ENCODE data around the gene LRP8.

LRP8 gene

DNA sequence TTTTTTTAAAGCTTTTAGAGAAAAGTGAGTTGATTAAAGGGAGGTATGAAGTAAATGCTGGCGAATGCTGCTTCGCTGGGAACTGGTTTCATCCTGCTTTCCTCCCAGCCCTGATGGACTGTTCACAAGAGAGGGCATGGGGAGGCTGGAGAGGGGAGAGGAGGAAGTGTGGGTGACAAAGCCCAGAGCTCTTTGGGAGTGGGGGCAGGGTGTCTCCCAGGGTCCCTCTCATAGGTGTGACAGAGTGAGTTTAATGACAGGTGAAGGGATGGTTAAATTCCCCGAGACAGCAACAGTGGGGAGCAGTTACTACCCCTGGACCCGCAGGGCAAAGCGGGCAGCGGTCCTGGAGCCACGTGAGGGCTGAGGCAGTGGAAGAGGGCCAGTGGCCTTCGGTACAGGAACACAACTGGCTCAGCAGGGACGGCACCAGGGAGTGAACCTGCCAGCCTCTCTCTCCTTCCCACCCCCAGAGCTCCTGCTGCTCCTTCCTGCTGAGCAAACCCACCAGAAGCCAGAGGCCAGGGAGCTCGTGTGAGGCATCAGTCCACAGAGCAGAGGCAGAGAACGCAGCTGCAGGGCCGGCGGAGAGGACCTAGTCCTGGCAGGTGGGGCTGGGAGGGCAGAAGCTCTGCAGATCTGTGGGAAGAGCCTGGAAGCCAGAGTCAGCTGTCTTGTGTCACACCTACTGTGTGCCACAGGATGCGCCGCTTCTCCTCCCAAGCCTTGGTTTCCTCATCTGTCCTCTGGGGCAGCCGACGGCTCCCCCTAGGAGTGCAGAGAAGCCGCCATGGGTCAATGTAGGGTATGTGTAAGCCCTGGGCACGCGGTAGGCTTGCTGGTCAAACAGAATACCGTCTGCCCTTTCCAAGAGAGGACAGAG, 20.9 kb upstream of the LRP8 start:
- H3K9me2 ChIP-seq (replicated peaks; ENCODE audit: insufficient read depth, low read length): no peaks in the 10 kb centered on the region
- no peaks in the 10 kb centered on the region for H3K79me2 ChIP-seq (ENCODE audit: insufficient read depth, low read length)
- H3K36me3 ChIP-seq (ENCODE audit: low read length): no peaks in the 10 kb centered on the region
- H3K4me3 ChIP-seq (ENCODE audit: insufficient read depth, low read length, poor library complexity, severe bottlenecking): no peak overlapping the region
- H2AFZ ChIP-seq (ENCODE audit: low read depth, low read length, severe bottlenecking): no peak overlapping the region
- no peak overlapping the region for H3K4me2 ChIP-seq (ENCODE audit: low read depth, low read length, poor library complexity, severe bottlenecking)
- H4K20me1 ChIP-seq (ENCODE audit: low read depth, low read length): no peaks in the 10 kb centered on the region
- H3K9ac ChIP-seq (ENCODE audit: low read length): no peak overlapping the region
- H3K27me3 ChIP-seq (ENCODE audit: low read length): no peaks in the 10 kb centered on the region
- H3K9me3 ChIP-seq (ENCODE audit: insufficient read depth, low read length): no peaks in the 10 kb centered on the region
- no peak overlapping the region for H3K27ac ChIP-seq (ENCODE audit: low read depth, low read length)
- H3F3A ChIP-seq (ENCODE audit: insufficient read depth): no peaks in the 10 kb centered on the region
- no peak for TF ChIP-seq EZH2phosphoT487 (conservative IDR thresholded peaks at IDR 0.05; ENCODE audit: low read length)
- TF ChIP-seq, protein P1, sequence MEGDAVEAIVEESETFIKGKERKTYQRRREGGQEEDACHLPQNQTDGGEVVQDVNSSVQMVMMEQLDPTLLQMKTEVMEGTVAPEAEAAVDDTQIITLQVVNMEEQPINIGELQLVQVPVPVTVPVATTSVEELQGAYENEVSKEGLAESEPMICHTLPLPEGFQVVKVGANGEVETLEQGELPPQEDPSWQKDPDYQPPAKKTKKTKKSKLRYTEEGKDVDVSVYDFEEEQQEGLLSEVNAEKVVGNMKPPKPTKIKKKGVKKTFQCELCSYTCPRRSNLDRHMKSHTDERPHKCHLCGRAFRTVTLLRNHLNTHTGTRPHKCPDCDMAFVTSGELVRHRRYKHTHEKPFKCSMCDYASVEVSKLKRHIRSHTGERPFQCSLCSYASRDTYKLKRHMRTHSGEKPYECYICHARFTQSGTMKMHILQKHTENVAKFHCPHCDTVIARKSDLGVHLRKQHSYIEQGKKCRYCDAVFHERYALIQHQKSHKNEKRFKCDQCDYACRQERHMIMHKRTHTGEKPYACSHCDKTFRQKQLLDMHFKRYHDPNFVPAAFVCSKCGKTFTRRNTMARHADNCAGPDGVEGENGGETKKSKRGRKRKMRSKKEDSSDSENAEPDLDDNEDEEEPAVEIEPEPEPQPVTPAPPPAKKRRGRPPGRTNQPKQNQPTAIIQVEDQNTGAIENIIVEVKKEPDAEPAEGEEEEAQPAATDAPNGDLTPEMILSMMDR (IDR thresholded peaks at IDR 0.05; ENCODE audit: insufficient read depth, low read length, poor library complexity, severe bottlenecking): no peak

DNA sequence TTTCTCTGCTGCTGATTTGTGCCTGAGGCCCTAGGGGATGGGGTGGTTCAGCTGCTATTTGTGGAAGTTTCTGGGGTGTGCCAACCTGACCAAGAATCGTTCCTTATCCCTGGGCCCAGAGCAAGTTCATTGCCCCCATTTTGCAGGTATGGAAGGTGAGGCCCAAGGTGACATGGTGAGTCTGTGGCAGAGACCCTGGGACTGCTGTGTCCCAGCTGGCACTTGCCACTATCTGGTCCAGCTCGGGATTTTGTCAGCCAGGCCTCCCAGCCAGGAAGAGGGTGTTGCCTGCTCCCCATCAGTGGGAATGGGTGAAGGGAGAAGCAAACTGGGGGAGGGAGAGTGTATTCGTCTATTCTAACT, 18.9 kb upstream of the LRP8 start:
- TF ChIP-seq EZH2phosphoT487 (conservative IDR thresholded peaks at IDR 0.05; ENCODE audit: low read length): no peak
- TF ChIP-seq, protein P1 (IDR thresholded peaks at IDR 0.05; ENCODE audit: insufficient read depth, low read length, poor library complexity, severe bottlenecking): no peak
- no peaks in the 10 kb centered on the region for H3K27me3 ChIP-seq (ENCODE audit: low read length)
- no peaks in the 10 kb centered on the region for H3K9me3 ChIP-seq (ENCODE audit: insufficient read depth, low read length)
- H4K20me1 ChIP-seq (ENCODE audit: low read depth, low read length): no peaks in the 10 kb centered on the region
- H3K4me3 ChIP-seq (ENCODE audit: insufficient read depth, low read length, poor library complexity, severe bottlenecking): no peak overlapping the region
- H3K4me2 ChIP-seq (ENCODE audit: low read depth, low read length, poor library complexity, severe bottlenecking): no peak overlapping the region
- no peak overlapping the region for H2AFZ ChIP-seq (ENCODE audit: low read depth, low read length, severe bottlenecking)
- no peaks in the 10 kb centered on the region for H3K79me2 ChIP-seq (ENCODE audit: insufficient read depth, low read length)
- no peak overlapping the region for H3K9ac ChIP-seq (ENCODE audit: low read length)
- H3K9me2 ChIP-seq (replicated peaks; ENCODE audit: insufficient read depth, low read length): no peaks in the 10 kb centered on the region
- no peaks in the 10 kb centered on the region for H3F3A ChIP-seq (ENCODE audit: insufficient read depth)
- H3K27ac ChIP-seq (ENCODE audit: low read depth, low read length): no peak overlapping the region
- H3K36me3 ChIP-seq (ENCODE audit: low read length): no peaks in the 10 kb centered on the region

DNA sequence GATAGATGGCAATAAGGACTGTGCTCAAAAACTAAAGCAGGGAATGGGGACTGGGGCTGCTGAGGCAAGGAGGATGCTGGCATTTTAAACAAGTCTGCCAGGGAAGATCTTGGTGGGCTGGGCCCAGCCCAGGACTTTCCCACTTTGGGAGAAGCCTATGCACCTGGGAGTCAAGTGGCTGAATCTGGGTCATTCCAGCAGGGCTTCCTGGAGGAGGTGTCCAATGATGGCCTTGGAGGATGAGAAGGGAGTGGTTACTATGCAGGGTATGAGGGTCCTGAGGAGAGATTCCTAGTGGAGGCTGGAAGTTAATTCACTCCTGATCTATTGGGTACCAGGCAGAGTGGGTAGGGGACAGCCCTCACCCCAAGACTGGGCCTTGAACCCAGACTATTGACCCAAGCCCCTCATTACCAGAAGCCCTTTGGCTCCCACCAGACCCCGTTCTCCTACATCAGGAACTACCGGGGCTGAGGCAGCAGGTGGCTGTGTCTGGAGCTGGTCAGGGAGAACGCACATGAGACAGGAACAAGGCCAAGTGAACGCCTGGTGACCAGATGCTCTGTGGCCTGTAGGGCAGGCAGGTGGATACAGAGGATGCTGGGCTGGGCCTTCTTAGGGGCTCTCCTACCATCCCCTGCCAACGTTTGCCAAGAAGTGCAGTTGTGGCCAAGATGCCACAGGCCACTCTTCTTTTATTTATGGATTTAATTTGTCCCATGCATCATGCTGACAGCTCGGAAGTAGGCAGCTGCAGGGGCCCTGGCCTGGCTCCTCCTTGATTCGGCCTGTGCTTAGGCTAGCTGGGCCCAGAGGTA, 18.3 kb upstream of the LRP8 start:
- Histone ChIP-seq H3K79me2 (ENCODE audit: insufficient read depth, low read length) (no peaks in the 10 kb centered on the region), H3K27me3 (ENCODE audit: low read length) (no peaks in the 10 kb centered on the region), H3K4me3 (ENCODE audit: insufficient read depth, low read length, poor library complexity, severe bottlenecking) (no peak overlapping the region), H3F3A (ENCODE audit: insufficient read depth) (no peaks in the 10 kb centered on the region), H3K27ac (ENCODE audit: low read depth, low read length) (no peak overlapping the region), H3K9me2 (replicated peaks; ENCODE audit: insufficient read depth, low read length) (no peaks in the 10 kb centered on the region), H3K36me3 (ENCODE audit: low read length) (no peaks in the 10 kb centered on the region), H3K9me3 (ENCODE audit: insufficient read depth, low read length) (no peaks in the 10 kb centered on the region), H3K4me2 (ENCODE audit: low read depth, low read length, poor library complexity, severe bottlenecking) (no peak overlapping the region), H3K9ac (ENCODE audit: low read length) (no peak overlapping the region), H2AFZ (ENCODE audit: low read depth, low read length, severe bottlenecking) (no peak overlapping the region), H4K20me1 (ENCODE audit: low read depth, low read length) (no peaks in the 10 kb centered on the region)
- TF ChIP-seq, protein P1 (IDR thresholded peaks at IDR 0.05; ENCODE audit: insufficient read depth, low read length, poor library complexity, severe bottlenecking): no peak

All from SU-DHL-6 (cell line).